ENCODE measurements around the gene UGT1A9. TPM values are rescaled to one million over a fixed set of nuclear protein-coding genes. Genes with fewer than 3 reads are reported as not detected.
A peak's percentile ranks its signal among the peaks of the same experiment; 100 is the strongest.
"Not testable (repeated sequence)": the region's sequence is repeated elsewhere in the genome, so short reads cannot be mapped to it uniquely, and the experiment has no call there.

Gene UGT1A9
- polyA plus RNA-seq (2011; rRNA removed) (not detected in 2 replicates), polyA minus RNA-seq (2011; rRNA and poly(A)+ RNA removed) (not detected in 2 replicates)

GRCh38 chr2:233671290-233672161 is at the start of gene UGT1A9:
TSS of gene UGT1A9 (plus strand) at chr2:233671898. CDS start at chr2:233671935, 37 bp downstream.
- TF ChIP-seq CTCF (IDR thresholded peaks at IDR 0.05; ENCODE audit: low read depth, low read length) = no peak
- CTCF ChIA-PET = no interaction called here
- Histone ChIP-seq H3K27me3 (ENCODE audit: control insufficient read depth, insufficient read depth, low read length) (peaks cover 7% of the 10 kb centered on the region), H3K9me3 (ENCODE audit: control insufficient read depth, insufficient read depth, low read length) (no peaks in the 10 kb centered on the region), H3K4me3 (ENCODE audit: low read depth, low read length) (no peak within 1 kb of the TSS), H3K27ac (ENCODE audit: low read depth, low read length) (peak within 1 kb of the TSS; percentile 2)
- DNase-seq (ENCODE audit: low read depth, low spot score) = no peak
- POLR2A ChIA-PET = no interaction called here

GRCh38 chr2:233627331-233628025 is 44.2 kb upstream of the UGT1A9 start:
- CTCF ChIA-PET = no interaction called here
- Histone ChIP-seq H3K9me3 (ENCODE audit: control insufficient read depth, insufficient read depth, low read length) (no peaks in the 10 kb centered on the region), H3K27me3 (ENCODE audit: control insufficient read depth, insufficient read depth, low read length) (no peaks in the 10 kb centered on the region), H3K4me3 (ENCODE audit: low read depth, low read length) (no peak overlapping the region), H3K27ac (ENCODE audit: low read depth, low read length) (no peak overlapping the region)
- TF ChIP-seq CTCF (IDR thresholded peaks at IDR 0.05; ENCODE audit: low read depth, low read length) = no peak
- DNase-seq (ENCODE audit: low read depth, low spot score) = no peak
- POLR2A ChIA-PET = no interaction called here

GRCh38 chr2:233636306-233636705 is 35.4 kb upstream of the UGT1A9 start, which contains the start of gene UGT1A10:
TSS of gene UGT1A10 (plus strand) at chr2:233636448. CDS start at chr2:233636523, 75 bp downstream.
- DNase-seq (ENCODE audit: low read depth, low spot score); H3K27me3 ChIP-seq (ENCODE audit: control insufficient read depth, insufficient read depth, low read length); CTCF ChIA-PET; H3K4me3 ChIP-seq (ENCODE audit: low read depth, low read length); POLR2A ChIA-PET; H3K27ac ChIP-seq (ENCODE audit: low read depth, low read length); H3K9me3 ChIP-seq (ENCODE audit: control insufficient read depth, insufficient read depth, low read length): not testable (repeated sequence)

GRCh38 chr2:233638836-233639235 is 32.9 kb upstream of the UGT1A9 start:
- Histone ChIP-seq H3K4me3 (ENCODE audit: low read depth, low read length) (no peak overlapping the region), H3K9me3 (ENCODE audit: control insufficient read depth, insufficient read depth, low read length) (no peaks in the 10 kb centered on the region), H3K27ac (ENCODE audit: low read depth, low read length) (no peak overlapping the region), H3K27me3 (ENCODE audit: control insufficient read depth, insufficient read depth, low read length) (peaks cover 6% of the 10 kb centered on the region)
- no peak for TF ChIP-seq CTCF (IDR thresholded peaks at IDR 0.05; ENCODE audit: low read depth, low read length)
- ChIA-PET CTCF (no interaction called here), POLR2A (no interaction called here)
- DNase-seq (ENCODE audit: low read depth, low spot score) = no peak

GRCh38 chr2:233639860-233640259 is 31.8 kb upstream of the UGT1A9 start:
- H3K27me3 ChIP-seq (ENCODE audit: control insufficient read depth, insufficient read depth, low read length) = peaks cover 6% of the 10 kb centered on the region
- no peak for TF ChIP-seq CTCF (IDR thresholded peaks at IDR 0.05; ENCODE audit: low read depth, low read length)
- ChIA-PET CTCF (no interaction called here), POLR2A (no interaction called here)
- H3K27ac ChIP-seq (ENCODE audit: low read depth, low read length) = no peak overlapping the region
- H3K9me3 ChIP-seq (ENCODE audit: control insufficient read depth, insufficient read depth, low read length) = no peaks in the 10 kb centered on the region
- no peak overlapping the region for H3K4me3 ChIP-seq (ENCODE audit: low read depth, low read length)
- DNase-seq (ENCODE audit: low read depth, low spot score) = no peak

Measured in AG04450 (cell line).